ENCODE results near the gene MYPN.

Gene MYPN

DNA sequence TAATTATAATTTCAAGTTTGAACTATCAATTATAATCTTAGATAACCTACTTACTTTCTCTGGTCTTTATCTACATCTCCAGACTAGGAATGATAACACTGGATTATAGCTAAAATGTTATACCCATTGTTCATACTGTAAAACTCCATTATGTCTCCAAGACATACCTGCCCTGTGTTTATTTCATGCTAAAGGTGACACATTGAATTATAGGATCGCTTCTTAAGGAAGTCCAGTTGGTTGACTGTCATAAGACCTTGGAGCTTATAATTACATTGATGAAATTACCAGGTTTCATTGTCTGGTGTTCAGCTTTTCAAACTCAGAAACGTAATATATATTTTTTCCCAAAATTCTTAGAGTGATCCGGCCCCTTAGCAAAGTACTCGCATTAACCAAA lies 18.7 kb upstream of the MYPN start:
- DNase-seq (ENCODE audit: low spot score), result no peak

DNA sequence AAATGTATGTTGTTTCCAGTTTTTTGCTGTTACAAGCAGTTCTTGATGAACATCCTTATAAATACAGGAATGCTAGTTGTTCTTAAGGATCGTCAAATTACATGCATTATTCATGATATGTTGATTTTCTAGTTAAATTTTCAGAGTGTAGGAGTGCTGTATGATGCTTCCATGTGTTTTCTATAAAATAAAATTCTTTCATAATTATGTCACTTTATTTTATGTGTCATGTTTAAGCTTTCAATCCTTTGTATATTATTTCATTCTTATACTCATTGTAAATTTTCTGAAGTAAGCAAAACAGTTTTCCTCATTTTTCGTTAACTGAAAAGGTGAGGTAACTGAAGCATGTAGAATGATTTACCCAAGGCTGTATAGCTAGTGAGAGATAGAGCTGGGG lies 16.8 kb upstream of the MYPN start:
- no peak for DNase-seq (ENCODE audit: low spot score)

DNA sequence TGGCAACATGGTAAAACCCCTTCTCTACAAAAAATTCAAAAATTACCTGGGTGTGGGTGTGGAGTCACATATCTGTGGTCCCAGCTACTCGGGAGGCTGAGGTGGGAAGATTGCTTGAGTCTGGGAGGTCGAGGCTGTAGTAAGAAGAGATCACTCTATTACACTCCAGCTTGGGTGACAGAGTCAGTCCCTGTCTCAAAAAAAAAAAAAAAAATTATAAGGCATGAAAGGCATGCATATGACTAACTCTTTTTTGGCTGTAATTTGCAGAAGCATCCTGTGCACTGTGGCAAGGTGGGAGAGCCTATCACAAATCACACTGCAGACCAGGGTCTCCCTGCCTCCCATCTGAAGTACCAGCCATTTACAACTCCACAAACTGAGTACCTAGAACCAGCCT lies 14.1 kb upstream of the MYPN start:
- no peak for DNase-seq (ENCODE audit: low spot score)

DNA sequence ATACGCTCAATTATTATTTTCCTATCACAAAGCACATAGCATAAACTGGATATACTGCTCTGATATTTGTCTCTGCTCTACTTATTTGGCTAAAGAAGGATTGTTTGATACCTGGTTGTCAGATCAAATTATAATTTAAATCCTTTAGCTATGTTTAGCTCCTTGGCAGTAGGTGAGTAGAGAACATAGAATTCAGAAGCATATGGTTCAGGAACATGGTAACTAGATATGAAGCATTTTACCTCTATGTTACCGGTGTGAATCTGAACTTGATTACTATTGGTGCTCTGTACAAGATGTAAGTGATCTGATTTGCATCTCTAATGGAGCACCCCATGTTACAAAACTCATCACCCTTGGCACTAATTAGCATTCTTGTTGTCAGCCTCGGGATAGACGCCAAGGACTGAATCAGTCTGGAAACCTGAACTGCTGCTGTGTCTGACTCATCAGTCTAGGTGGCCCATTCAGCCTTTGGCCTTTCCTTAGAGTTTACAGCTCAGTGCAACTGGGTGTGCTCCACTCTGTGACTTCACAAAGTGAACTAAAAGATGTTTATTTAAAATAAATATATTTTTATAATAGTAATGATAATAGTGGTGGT lies 12.3 kb upstream of the MYPN start:
- DNase-seq (ENCODE audit: low spot score), result no peak

GRCh38 chr10:68099736-68100135 lies 9.6 kb upstream of the MYPN start:
- no peak for DNase-seq (ENCODE audit: low spot score)

DNA sequence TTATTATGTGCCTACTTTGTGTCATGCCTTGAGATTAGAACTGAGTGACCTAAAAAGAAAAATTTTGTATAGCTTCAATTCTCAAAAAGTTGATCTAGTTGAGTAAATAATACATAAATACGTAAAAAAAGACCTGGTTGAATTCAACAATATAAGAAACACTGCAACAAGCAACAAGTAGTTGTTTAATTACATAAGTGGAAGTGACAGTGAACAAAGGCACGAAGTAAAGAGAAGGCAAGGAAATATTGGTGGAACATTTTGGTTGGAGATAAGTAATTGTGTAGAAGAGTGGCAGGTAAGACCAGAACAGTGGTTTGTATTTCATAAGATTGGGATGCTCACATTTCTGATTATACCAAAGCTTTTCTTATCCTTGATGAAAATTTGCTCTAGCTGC lies 8.2 kb upstream of the MYPN start:
- no peak for DNase-seq (ENCODE audit: low spot score)

DNA sequence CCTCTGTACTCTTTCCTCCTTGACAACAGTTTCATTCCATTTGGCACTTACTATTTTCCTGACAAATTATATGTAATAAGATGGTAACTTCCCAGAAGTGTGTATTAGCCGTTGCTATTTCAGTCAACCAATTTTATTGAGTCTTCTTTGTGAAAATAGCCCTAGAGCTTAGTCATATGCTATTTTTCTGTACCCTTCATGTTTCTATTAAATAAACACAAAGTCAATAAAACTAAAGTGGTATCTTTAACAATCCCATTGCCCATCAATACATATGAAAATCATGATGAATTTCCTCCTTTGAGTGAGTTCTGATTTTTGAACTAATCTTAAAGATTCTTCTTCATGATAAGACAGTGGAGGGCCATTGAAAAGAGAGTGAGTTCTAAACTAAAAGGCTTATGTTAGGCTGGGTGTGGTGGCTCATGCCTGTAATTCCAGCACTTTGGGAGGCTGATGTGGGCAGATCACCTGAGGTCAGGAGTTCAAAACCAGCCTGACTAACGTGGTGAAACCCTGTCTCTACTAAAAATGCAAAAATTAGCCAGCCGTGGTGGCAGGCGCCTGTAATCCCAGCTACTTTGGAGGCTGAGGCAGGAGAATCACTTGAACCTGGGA lies 5.9 kb upstream of the MYPN start:
- no peak for DNase-seq (ENCODE audit: low spot score)

- DNase-seq (ENCODE audit: low spot score), result no peak
These were observed 5.4 kb upstream of the MYPN start for GRCh38 chr10:68103901-68104300.

- DNase-seq (ENCODE audit: low spot score), result no peak
These were observed 3.5 kb upstream of the MYPN start for GRCh38 chr10:68105820-68106219.

DNA sequence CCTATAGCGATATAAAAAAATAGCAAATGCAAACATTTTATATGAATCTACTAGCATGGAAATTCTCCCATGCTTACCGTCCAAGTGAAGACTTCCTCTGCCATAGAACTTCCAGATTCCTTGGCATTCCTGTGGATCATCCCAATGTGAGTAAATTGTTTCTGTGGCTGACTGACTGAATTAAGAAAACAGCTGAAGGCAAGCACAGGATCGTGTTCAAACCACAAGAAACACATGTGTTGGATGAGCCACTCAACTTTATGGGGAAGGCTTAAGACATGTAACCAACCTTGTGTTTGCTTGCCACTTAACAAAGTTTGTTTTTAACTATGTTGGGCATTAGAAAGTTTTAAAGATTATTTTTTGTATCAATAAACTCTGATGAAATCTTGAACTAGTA lies 2.6 kb upstream of the MYPN start:
- DNase-seq (ENCODE audit: low spot score), result no peak

GRCh38 chr10:68107651-68108050 lies 1.6 kb upstream of the MYPN start:
- DNase-seq (ENCODE audit: low spot score), result no peak

DNA sequence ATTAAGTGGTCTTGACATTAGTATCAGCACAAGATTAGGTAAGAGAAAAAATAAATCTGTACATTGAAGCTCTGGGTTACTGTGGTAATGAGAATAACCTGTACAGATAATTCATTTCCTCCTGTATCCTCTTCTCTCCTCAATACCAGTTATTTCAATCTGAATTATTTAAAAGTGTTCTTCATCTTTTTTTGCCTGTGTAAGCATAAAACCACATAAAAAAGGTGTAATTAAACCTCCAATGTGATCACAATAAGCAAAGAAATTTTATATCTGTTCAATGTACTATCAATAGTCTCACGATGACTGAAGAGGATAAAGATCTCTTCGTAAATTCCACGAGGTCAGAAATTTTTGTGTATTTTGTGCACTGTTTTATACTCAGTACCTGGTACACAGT lies 1.2 kb upstream of the MYPN start:
- no peak for DNase-seq (ENCODE audit: low spot score)

DNA sequence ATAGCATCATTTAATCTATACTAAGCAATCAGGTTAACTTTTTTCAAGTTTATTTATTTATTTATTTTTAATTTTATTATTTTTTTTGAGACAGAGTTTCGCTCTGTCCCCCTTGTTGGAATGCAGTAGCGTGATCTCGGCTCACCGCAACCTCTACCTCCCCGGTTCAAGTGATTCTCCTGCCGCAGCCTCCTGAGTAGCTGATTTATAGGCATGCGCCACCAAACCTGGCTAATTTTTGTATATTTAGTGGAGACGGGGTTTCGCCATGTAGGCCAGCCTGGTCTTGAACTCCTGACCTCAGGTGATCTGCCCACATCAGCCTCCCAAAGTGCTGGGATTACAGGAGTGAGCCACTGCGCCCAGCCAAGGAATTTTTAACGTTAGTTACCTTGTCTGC lies 635 bp upstream of the MYPN start:
- no peak for DNase-seq (ENCODE audit: low spot score)

DNA sequence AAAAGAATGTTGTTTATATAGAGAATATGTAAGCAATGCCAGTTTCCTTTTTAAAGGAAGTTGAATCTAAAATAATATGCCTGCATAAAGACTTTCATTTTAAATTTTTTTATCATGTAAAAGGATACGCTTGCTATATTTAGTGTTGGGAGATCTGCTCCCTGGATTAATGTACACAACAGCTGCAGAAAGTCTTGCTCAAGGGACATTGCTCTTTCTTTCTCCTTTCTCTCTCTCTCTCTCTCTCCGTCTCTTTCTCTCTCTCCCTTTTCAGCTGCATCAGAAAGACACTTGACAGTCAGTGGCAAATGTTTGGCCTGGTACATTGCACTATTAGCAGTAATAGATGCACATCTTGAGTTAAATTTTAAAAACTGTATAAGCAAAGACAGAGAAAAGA lies 739 bp downstream of the MYPN start:
- no peak for DNase-seq (ENCODE audit: low spot score)

- no peak for DNase-seq (ENCODE audit: low spot score)
These were observed 2.3 kb downstream of the MYPN start for GRCh38 chr10:68111584-68111983.

DNA sequence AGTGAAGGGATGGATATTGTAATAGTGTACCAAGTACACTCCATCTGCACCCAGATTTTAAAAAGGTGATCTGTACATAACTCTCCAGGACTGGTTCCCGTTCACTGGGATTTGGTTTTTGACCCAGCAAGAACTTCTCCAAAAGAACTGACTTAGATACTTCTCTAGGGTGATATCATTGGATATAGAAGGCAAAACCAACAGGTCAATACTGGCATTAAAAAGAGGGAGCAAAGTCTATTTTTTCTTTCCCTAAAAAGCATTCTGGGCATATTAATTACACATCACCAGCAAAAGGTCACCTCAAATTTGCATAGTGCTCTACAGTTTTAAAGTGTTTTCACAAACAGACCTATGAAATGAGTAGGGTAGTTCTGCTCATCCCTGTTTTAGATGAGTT lies 3.5 kb downstream of the MYPN start:
- DNase-seq (ENCODE audit: low spot score), result no peak

DNA sequence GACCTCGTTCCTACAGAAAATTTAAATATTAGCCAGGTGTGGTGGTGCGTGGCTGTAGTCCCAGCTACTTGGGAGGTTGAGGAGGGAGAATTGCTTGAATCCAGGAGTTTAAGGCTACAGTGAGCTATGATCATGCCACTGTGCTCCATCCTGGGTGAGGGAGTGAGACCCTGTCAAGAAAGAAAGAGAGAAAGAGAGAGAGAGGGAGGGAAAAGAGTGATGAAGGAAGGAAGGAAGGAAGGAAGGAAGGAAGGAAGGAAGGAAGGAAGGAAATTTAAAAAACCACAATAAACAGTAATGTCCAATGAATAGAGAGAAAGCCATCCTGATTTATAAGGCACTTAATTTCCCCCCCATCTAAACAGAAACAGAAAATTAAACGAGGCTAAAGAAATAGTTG lies 9.4 kb downstream of the MYPN start:
- no peak for DNase-seq (ENCODE audit: low spot score)

DNA sequence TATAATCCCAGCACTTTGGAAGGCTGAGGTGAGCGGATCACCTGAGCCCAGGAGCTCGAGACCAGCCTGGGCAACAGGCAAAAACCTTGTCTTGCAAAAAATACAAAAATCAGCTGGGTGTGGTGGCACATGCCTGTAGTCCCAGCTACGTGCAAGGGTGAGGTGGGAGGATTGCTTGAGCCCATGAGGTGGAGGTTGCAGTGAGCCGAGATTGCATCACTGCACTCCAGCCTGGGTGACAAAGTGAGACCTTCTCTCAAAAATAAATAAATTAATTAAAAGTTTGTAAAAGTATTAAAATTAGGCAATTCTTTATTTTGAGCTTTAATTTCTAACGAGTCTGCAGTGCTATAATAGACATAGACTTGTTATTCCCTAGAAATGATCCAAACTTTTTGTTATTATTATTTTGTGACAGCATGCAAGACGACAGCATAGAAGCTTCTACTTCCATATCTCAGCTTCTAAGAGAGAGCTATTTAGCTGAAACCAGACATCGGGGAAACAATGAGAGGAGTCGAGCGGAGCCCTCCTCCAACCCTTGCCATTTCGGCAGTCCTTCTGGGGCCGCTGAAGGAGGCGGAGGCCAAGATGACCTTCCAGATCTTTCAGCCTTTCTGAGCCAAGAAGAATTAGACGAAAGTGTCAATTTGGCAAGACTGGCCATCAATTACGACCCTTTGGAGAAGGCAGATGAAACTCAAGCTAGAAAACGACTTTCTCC lies 11.9 kb downstream of the MYPN start:
- DNase-seq (ENCODE audit: low spot score), result no peak

- DNase-seq (ENCODE audit: low spot score), result no peak
These were observed 12.6 kb downstream of the MYPN start for GRCh38 chr10:68121852-68122251.

GRCh38 chr10:68124718-68125117 lies 15.4 kb downstream of the MYPN start:
- no peak for DNase-seq (ENCODE audit: low spot score)

DNA sequence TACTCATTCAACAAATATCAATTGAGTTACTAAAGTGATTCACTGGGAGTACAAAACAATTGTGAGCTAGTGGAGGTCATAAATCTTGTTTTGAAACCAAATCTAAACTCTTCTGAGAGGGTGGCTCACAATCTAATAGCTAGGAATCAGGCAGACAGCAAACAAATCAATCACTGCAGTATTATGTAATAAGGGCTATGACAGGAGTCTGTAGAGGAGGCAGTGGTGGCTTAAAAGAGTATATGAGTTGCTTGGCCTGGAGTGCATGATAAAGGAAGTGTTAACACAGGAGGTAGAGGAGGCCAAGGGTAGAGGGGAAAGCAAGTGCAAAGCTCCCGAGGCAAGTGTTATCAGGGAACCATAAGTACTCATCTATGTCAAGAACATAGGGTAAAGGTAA lies 16.5 kb downstream of the MYPN start:
- no peak for DNase-seq (ENCODE audit: low spot score)

DNA sequence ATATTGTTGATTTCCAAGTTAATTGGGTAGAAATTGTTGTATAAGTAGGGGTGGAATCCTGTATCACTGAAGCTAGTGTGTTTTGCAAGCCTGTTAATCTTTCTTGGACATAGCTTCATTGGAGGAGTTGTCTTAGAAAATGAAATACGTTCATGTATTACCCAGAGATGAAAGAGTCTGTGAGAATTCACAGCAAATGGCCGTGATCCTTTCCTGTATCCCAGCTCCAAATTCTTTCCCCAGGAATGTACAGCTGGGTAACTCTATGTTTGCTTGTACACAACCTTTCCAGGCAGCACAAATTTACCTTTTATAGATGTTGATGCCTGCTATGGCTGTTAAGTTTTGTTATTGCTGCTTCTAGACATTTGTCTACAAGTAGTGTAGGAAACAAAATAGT lies 18.7 kb downstream of the MYPN start:
- DNase-seq (ENCODE audit: low spot score), result no peak

DNA sequence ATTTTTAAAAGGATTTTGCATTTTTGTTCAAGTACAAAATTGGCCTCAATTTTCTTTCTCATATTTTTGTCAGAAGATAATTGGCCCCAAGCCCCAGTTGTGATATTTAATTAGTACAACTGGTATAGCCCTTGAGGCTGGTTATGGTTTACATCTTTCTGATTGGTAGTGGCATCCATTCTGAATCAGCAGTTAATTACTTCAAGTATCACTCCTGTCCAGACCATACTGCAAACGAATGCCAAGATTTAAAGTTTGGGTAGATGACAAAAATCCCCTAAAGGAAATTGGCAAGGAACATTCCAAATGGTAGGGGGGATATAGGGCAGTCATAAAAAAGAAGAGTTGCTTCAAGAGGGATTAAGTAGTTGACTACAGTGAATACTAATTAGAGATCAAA lies 23.1 kb downstream of the MYPN start:
- DNase-seq (ENCODE audit: low spot score), result no peak

DNA sequence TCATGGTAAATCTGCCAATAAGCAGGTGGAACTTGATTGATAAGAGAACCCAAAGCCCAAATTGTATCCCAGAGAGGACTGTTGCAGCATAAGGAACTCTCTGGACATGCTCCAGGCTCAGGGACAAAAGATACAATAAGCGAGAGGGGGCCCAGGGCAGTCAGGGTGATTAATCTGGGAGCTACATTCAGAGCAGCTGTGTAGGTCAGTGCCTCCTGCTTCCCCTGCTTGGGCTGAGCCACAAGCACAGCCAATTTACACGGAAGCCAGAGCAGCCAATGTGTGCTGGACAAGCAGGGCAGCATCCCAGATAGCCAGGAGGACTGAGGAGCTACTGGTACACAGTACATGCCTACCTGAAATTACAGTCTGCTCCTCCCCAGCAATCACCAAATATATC lies 24.2 kb downstream of the MYPN start:
- no peak for DNase-seq (ENCODE audit: low spot score)
